Measurements from ENCODE around the gene DMXL1.

- TF ChIP-seq, protein P1, sequence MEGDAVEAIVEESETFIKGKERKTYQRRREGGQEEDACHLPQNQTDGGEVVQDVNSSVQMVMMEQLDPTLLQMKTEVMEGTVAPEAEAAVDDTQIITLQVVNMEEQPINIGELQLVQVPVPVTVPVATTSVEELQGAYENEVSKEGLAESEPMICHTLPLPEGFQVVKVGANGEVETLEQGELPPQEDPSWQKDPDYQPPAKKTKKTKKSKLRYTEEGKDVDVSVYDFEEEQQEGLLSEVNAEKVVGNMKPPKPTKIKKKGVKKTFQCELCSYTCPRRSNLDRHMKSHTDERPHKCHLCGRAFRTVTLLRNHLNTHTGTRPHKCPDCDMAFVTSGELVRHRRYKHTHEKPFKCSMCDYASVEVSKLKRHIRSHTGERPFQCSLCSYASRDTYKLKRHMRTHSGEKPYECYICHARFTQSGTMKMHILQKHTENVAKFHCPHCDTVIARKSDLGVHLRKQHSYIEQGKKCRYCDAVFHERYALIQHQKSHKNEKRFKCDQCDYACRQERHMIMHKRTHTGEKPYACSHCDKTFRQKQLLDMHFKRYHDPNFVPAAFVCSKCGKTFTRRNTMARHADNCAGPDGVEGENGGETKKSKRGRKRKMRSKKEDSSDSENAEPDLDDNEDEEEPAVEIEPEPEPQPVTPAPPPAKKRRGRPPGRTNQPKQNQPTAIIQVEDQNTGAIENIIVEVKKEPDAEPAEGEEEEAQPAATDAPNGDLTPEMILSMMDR (IDR thresholded peaks at IDR 0.05; ENCODE audit: borderline replicate concordance, extremely low read depth, low read length, poor library complexity, severe bottlenecking): no peak
- TF ChIP-seq EZH2 (IDR thresholded peaks at IDR 0.05; ENCODE audit: borderline replicate concordance, low read depth, low read length, severe bottlenecking): no peak
These were observed 141.1 kb downstream of the DMXL1 start for GRCh38 chr5:119212026-119212425.
